ENCODE results near the gene HRAS.

Gene HRAS

DNA sequence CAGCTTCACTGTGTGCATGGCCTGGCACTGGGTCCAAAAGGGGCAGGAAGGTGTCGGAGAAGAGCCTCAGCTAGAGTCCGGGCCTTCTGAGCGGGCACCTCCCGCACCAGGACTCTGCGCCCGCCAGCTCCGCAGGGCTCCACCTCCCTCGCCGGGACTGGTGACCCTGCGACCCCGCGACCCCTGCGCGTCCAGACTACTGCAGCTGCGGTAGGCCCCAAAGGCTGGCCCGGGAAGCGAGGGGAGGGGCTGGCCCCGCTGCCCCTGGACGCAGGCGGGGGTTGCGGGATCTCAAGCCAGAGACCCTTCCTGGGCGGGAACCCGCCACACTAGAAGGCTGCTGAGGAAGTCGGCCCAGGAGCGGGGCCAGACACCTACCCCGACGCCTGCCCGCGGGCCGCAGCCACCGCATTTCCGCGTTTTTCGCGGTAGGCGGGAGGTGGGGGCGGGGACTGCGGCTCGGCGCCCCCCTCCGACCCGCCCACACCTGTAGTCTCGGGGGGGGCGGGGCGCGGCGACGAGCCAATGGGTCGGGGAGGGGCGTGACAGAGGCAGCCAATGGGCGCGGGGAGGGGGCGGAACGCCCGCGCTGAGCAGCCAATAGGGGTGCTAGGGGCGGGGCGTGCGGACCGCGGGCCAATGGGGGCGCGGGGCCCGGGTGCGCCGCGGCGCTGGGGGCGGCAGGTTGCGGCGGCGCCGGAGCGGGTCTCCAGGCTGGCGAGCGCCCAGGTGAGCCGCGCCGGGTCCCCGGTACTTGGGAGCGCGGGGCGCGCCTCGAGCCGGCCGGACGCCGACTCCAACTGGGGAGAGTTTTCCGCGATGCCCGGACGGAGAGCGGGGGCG is 25.1 kb upstream of the HRAS start, which contains the start of the genes LMNTD2 and RASSF7:
LMNTD2 (minus strand) TSS at position 434 of the 843 bp plus-strand sequence; CDS start at position 412, 22 bp downstream.
RASSF7 (plus strand) TSS at position 666 of the 843 bp plus-strand sequence. CDS start 799 bp downstream, outside the sequence.
- H3K4me3 ChIP-seq (ENCODE audit: control insufficient read depth, low read depth, low read length): peak within 1 kb of the TSS; percentile 58
- DNase-seq (ENCODE audit: low read depth): no peak
- TF ChIP-seq, protein P1, sequence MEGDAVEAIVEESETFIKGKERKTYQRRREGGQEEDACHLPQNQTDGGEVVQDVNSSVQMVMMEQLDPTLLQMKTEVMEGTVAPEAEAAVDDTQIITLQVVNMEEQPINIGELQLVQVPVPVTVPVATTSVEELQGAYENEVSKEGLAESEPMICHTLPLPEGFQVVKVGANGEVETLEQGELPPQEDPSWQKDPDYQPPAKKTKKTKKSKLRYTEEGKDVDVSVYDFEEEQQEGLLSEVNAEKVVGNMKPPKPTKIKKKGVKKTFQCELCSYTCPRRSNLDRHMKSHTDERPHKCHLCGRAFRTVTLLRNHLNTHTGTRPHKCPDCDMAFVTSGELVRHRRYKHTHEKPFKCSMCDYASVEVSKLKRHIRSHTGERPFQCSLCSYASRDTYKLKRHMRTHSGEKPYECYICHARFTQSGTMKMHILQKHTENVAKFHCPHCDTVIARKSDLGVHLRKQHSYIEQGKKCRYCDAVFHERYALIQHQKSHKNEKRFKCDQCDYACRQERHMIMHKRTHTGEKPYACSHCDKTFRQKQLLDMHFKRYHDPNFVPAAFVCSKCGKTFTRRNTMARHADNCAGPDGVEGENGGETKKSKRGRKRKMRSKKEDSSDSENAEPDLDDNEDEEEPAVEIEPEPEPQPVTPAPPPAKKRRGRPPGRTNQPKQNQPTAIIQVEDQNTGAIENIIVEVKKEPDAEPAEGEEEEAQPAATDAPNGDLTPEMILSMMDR (IDR thresholded peaks at IDR 0.05; ENCODE audit: control insufficient read depth, insufficient read depth, low read depth, low read length, missing control alignments): no peak

DNA sequence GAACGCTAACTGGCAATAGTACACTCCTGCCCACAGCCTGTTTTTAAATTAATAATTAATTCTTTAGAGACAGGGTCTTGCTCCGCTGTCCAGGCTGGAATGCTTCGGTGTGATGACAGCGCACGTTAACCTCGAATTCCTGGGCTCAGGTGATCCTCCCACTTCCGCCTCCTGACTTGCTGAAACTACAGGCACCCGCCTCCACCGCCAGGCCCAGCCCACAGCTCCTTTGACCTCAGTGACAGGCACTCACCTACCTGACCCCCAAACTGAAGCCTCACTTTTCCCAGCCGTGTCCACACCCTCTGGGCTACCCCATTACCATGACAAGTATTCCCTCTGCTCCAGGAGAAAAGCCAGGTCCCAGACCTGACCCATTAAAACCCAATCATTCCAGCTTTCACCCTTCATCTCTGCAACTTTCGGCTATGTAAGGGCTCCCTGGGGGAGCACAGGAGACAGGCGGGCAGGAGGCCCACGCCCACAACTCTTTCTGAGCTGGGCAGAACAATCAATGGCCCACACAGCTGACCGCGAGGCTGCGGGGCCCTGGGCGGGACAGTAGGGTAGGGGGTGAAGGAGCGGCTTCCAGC is 24.4 kb upstream of the HRAS start:
- H3K4me3 ChIP-seq (ENCODE audit: control insufficient read depth, low read depth, low read length): peak overlapping the region; percentile 58
- no peak for DNase-seq (ENCODE audit: low read depth)

GRCh38 chr11:559020-559620 is 23.7 kb upstream of the HRAS start:
- TF ChIP-seq, protein P1 (IDR thresholded peaks at IDR 0.05; ENCODE audit: control insufficient read depth, insufficient read depth, low read depth, low read length, missing control alignments): no peak
- H3K4me3 ChIP-seq (ENCODE audit: control insufficient read depth, low read depth, low read length): no peak overlapping the region
- no peak for DNase-seq (ENCODE audit: low read depth)

More for the DNA sequence above, 24.4 kb upstream of the HRAS start:
- TF ChIP-seq, protein P1 (IDR thresholded peaks at IDR 0.05; ENCODE audit: control insufficient read depth, insufficient read depth, low read depth, low read length, missing control alignments): no peak

DNA sequence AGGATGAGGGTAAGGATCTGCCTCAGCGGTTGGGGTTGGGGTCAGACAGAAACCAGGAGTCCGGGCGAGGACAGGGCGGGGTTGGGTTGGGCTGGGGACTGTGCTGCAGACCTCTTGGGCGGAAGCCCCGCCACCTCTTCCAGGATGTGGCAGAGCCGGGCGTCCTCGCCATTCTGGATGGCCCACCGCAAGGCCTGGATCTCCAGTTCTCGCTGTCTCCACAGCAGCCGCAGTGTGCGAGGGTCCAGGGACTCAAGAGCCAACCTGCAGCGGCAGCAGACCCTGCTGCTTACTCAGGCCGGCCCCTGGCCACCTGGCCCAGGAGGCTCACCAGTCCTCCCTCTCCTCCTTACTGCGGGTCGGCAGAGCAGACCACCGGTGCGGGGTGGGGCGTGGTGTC is 23.1 kb upstream of the HRAS start:
- no peak for DNase-seq (ENCODE audit: low read depth)
- TF ChIP-seq, protein P1 (IDR thresholded peaks at IDR 0.05; ENCODE audit: control insufficient read depth, insufficient read depth, low read depth, low read length, missing control alignments): no peak
- no peak overlapping the region for H3K4me3 ChIP-seq (ENCODE audit: control insufficient read depth, low read depth, low read length)

- DNase-seq (ENCODE audit: low read depth): no peak
- TF ChIP-seq, protein P1 (IDR thresholded peaks at IDR 0.05; ENCODE audit: control insufficient read depth, insufficient read depth, low read depth, low read length, missing control alignments): no peak
Observed at GRCh38 chr11:557328-558132, 22.2 kb upstream of the HRAS start.

More at GRCh38 chr11:557328-558132, 22.2 kb upstream of the HRAS start:
- no peak overlapping the region for H3K4me3 ChIP-seq (ENCODE audit: control insufficient read depth, low read depth, low read length)

All from AG09309 (cell line).